ENCODE measurements around the gene EXOC6. TPM values are rescaled to one million over a fixed set of nuclear protein-coding genes. Genes with fewer than 3 reads are reported as not detected.

Gene EXOC6
- total and polyA plus RNA-seq, 2 of the 13 experiments (the other 11 are each of a cell fraction or from before 2014, with no cell fraction given) = 22.2 to 29.2 TPM

GRCh38 chr10:92837456-92837855 is 10.9 kb upstream of the EXOC6 start:
- WGBS (ENCODE audit: low lambda C conversion rate) = 68% methylated on average over 4 of the region's 4 CpGs

More at GRCh38 chr10:92837456-92837855, 10.9 kb upstream of the EXOC6 start:
- DNase-seq (ENCODE audit: low spot score) = no peak
- no peaks in the 10 kb centered on the region for H3K36me3 ChIP-seq (replicated peaks in 1 of 2; ENCODE audit: control insufficient read depth in 1 of 2, insufficient read depth in 2 of 2, low read length in 2 of 2)
- peaks cover 31% of the 10 kb centered on the region for H3K4me1 ChIP-seq (ENCODE audit: insufficient read depth, low read length)
- no peak overlapping the region for H3K27ac ChIP-seq (ENCODE audit: extremely low read length, insufficient read depth, low read length)
- H2AFZ ChIP-seq (ENCODE audit: low read length) = peak overlapping the region; percentile 11
- no TSS peak for BruUV-seq (replicated peaks)
- TF ChIP-seq ZNF281 (CRISPR knock-in tag; IDR thresholded peaks at IDR 0.05; ENCODE audit: borderline replicate concordance) = no peak
- TF ChIP-seq, protein P1, sequence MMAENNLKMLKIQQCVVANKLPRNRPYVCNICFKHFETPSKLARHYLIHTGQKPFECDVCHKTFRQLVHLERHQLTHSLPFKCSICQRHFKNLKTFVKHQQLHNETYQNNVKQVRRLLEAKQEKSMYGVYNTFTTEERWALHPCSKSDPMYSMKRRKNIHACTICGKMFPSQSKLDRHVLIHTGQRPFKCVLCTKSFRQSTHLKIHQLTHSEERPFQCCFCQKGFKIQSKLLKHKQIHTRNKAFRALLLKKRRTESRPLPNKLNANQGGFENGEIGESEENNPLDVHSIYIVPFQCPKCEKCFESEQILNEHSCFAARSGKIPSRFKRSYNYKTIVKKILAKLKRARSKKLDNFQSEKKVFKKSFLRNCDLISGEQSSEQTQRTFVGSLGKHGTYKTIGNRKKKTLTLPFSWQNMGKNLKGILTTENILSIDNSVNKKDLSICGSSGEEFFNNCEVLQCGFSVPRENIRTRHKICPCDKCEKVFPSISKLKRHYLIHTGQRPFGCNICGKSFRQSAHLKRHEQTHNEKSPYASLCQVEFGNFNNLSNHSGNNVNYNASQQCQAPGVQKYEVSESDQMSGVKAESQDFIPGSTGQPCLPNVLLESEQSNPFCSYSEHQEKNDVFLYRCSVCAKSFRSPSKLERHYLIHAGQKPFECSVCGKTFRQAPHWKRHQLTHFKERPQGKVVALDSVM (CRISPR knock-in tag; IDR thresholded peaks at IDR 0.05) = peak; percentile 50
- no peaks in the 10 kb centered on the region for H4K20me1 ChIP-seq (ENCODE audit: insufficient read depth, low read length)
- no peaks in the 10 kb centered on the region for H3K79me2 ChIP-seq (ENCODE audit: insufficient read depth, low read length)
- intact Hi-C loops (cut with micrococcal nuclease; ENCODE audit: unreplicated experiment) = no loop called here
- FAIRE-seq = no peak
- H3K9ac ChIP-seq (ENCODE audit: insufficient read depth, low read depth, low read length) = no peak overlapping the region
- no peak for ATAC-seq
- POLR2A ChIA-PET = interaction anchor here (1.5 to 3.0 kb wide), 2 partner anchors 11 to 148 kb away, joined by 4 to 12 read pairs; partner anchors contain the start of genes EXOC6 and HHEX
- no peak overlapping the region for H3K4me3 ChIP-seq (replicated peaks in 1 of 3; ENCODE audit: insufficient read depth in 1 of 3, low read depth in 2 of 3, low read length in 3 of 3)
- no peaks in the 10 kb centered on the region for H3K9me3 ChIP-seq (ENCODE audit: low read length)
- in situ Hi-C loops (cut with HindIII; ENCODE audit: extremely low pct_ligation_motif_present, low pct_unique_long_range_greater_than_20kb) = no loop called here
- H3K27me3 ChIP-seq (ENCODE audit: control insufficient read depth in 1 of 2, insufficient read depth in 2 of 2, low read length in 2 of 2) = peaks cover 2 to 5% of the 10 kb centered on the region in 2 experiments; a peak in 2 of 5 replicates
- H3K4me2 ChIP-seq (ENCODE audit: low read depth, low read length) = peak overlapping the region; percentile 56
- CTCF ChIA-PET (ENCODE audit: low intra/inter-chr PET ratio, low total read pairs) = no interaction called here
